ENCODE data around the gene CD79A.
A peak's percentile ranks its signal among the peaks of the same experiment; 100 is the strongest.

The CD79A gene

GRCh38 chr19:41915776-41916414, 38.8 kb downstream of the CD79A start:
- peak overlapping the region; percentile 73; the same call in 1 of the 2 replicates for H3K4me2 ChIP-seq
- peaks cover 77% of the 10 kb centered on the region for H3K27me3 ChIP-seq
- no peak overlapping the region for H3K9ac ChIP-seq

GRCh38 chr19:41917676-41918075, 40.6 kb downstream of the CD79A start:
- TF ChIP-seq Cebpa-rat (IDR thresholded peaks at IDR 0.05) = no peak

More at GRCh38 chr19:41915776-41916414, 38.8 kb downstream of the CD79A start:
- H4K20me1 ChIP-seq = peaks cover 35% of the 10 kb centered on the region
- peaks cover 31% of the 10 kb centered on the region for H3K4me1 ChIP-seq
- no peak for TF ChIP-seq Cebpa-rat (IDR thresholded peaks at IDR 0.05)
- no peak overlapping the region for H3K27ac ChIP-seq
- H3K9me3 ChIP-seq = no peaks in the 10 kb centered on the region
- H3K36me3 ChIP-seq = no peaks in the 10 kb centered on the region; the same call in 1 of the 2 replicates
- H3K4me3 ChIP-seq = peak overlapping the region; percentile 51; the same call in 1 of the 2 replicates

GRCh38 chr19:41918095-41918494, 41.0 kb downstream of the CD79A start:
- Histone ChIP-seq H3K4me1 (peaks cover 29% of the 10 kb centered on the region), H4K20me1 (peaks cover 18% of the 10 kb centered on the region), H3K36me3 (no peaks in the 10 kb centered on the region), H3K4me3 (no peak overlapping the region), H3K9ac (no peak overlapping the region), H3K4me2 (no peak overlapping the region), H3K9me3 (no peaks in the 10 kb centered on the region), H3K27ac (no peak overlapping the region), H3K27me3 (peaks cover 77% of the 10 kb centered on the region)
- TF ChIP-seq Cebpa-rat (IDR thresholded peaks at IDR 0.05) = no peak

More at GRCh38 chr19:41917676-41918075, 40.6 kb downstream of the CD79A start:
- no peaks in the 10 kb centered on the region for H3K36me3 ChIP-seq
- no peak overlapping the region for H3K4me3 ChIP-seq
- no peak overlapping the region for H3K4me2 ChIP-seq
- peaks cover 18% of the 10 kb centered on the region for H4K20me1 ChIP-seq
- H3K4me1 ChIP-seq = peaks cover 29% of the 10 kb centered on the region
- no peak overlapping the region for H3K9ac ChIP-seq
- no peak overlapping the region for H3K27ac ChIP-seq
- H3K9me3 ChIP-seq = no peaks in the 10 kb centered on the region
- peaks cover 77% of the 10 kb centered on the region for H3K27me3 ChIP-seq

GRCh38 chr19:41918653-41919244, 41.7 kb downstream of the CD79A start:
- Histone ChIP-seq H3K27me3 (peaks cover 74% of the 10 kb centered on the region), H3K4me3 (no peak overlapping the region), H3K36me3 (no peaks in the 10 kb centered on the region), H3K4me2 (no peak overlapping the region), H3K27ac (no peak overlapping the region), H3K9me3 (no peaks in the 10 kb centered on the region), H3K4me1 (peaks cover 29% of the 10 kb centered on the region), H4K20me1 (peaks cover 11% of the 10 kb centered on the region), H3K9ac (no peak overlapping the region)
- no peak for TF ChIP-seq Cebpa-rat (IDR thresholded peaks at IDR 0.05)

GRCh38 chr19:41919948-41920712, 43.1 kb downstream of the CD79A start:
- H3K27me3 ChIP-seq = peaks cover 73% of the 10 kb centered on the region
- H3K4me2 ChIP-seq = peak overlapping the region; percentile 90
- H3K4me3 ChIP-seq = no peak overlapping the region

GRCh38 chr19:41920882-41921576, 44.0 kb downstream of the CD79A start:
- Histone ChIP-seq H3K9me3 (no peaks in the 10 kb centered on the region), H3K27me3 (peaks cover 73% of the 10 kb centered on the region), H3K4me1 (peaks cover 22% of the 10 kb centered on the region), H3K4me3 (peak overlapping the region; percentile 39; the same call in 1 of the 2 replicates), H3K36me3 (no peaks in the 10 kb centered on the region), H3K4me2 (peak overlapping the region; percentile 90), H4K20me1 (no peaks in the 10 kb centered on the region), H3K27ac (no peak overlapping the region; the same call in 1 of the 2 replicates), H3K9ac (0 out of 2 replicates have a peak overlapping the region, but pooled peaks have one; percentile 29)
- no peak for TF ChIP-seq Cebpa-rat (IDR thresholded peaks at IDR 0.05)

More at GRCh38 chr19:41919948-41920712, 43.1 kb downstream of the CD79A start:
- H4K20me1 ChIP-seq = peaks cover 6% of the 10 kb centered on the region; the same call in 1 of the 2 replicates
- no peaks in the 10 kb centered on the region for H3K36me3 ChIP-seq
- no peak overlapping the region for H3K9ac ChIP-seq
- peaks cover 28% of the 10 kb centered on the region for H3K4me1 ChIP-seq
- no peak for TF ChIP-seq Cebpa-rat (IDR thresholded peaks at IDR 0.05)
- H3K9me3 ChIP-seq = no peaks in the 10 kb centered on the region
- H3K27ac ChIP-seq = no peak overlapping the region

GRCh38 chr19:41921577-41922576, 44.8 kb downstream of the CD79A start:
- no peaks in the 10 kb centered on the region for H3K36me3 ChIP-seq

GRCh38 chr19:41922585-41922984, 45.5 kb downstream of the CD79A start:
- Histone ChIP-seq H3K27me3 (peaks cover 74% of the 10 kb centered on the region), H3K4me1 (peaks cover 28% of the 10 kb centered on the region), H3K4me2 (peak overlapping the region; percentile 26; the same call in 1 of the 2 replicates), H3K9me3 (no peaks in the 10 kb centered on the region), H3K27ac (no peak overlapping the region), H3K9ac (no peak overlapping the region), H4K20me1 (peaks cover 8% of the 10 kb centered on the region), H3K36me3 (no peaks in the 10 kb centered on the region), H3K4me3 (no peak overlapping the region)
- TF ChIP-seq Cebpa-rat (IDR thresholded peaks at IDR 0.05) = no peak

More at GRCh38 chr19:41921577-41922576, 44.8 kb downstream of the CD79A start:
- no peak for TF ChIP-seq Cebpa-rat (IDR thresholded peaks at IDR 0.05)
- H3K4me2 ChIP-seq = peak overlapping the region; percentile 90
- no peak overlapping the region for H3K27ac ChIP-seq
- H4K20me1 ChIP-seq = peaks cover under 1% of the 10 kb centered on the region; the same call in 1 of the 2 replicates
- peak overlapping the region; percentile 39; the same call in 1 of the 2 replicates for H3K4me3 ChIP-seq
- peaks cover 73% of the 10 kb centered on the region for H3K27me3 ChIP-seq
- 0 out of 2 replicates have a peak overlapping the region, but pooled peaks have one; percentile 29 for H3K9ac ChIP-seq
- H3K4me1 ChIP-seq = peaks cover 22% of the 10 kb centered on the region
- no peaks in the 10 kb centered on the region for H3K9me3 ChIP-seq

Data from BLaER1 (cell line).